Type B pancreatic cell (in vitro differentiated cells): Measurements from ENCODE around the gene BBS4. TPM values are rescaled to one million over a fixed set of nuclear protein-coding genes. Genes with fewer than 3 reads are reported as not detected.
A peak's percentile ranks its signal among the peaks of the same experiment; 100 is the strongest.
"Not testable (repeated sequence)": the region's sequence is repeated elsewhere in the genome, so short reads cannot be mapped to it uniquely, and the experiment has no call there.

Experiments
- DNase-seq: peaks from one replicate; pipeline ENCODE4 v3.0.0; 2021; ENCODE audit warnings: mixed read lengths; ENCODE audit not compliant: unreplicated experiment; ENCODE audit errors: extremely low spot score
- H3K27ac Mint-ChIP-seq: 2 replicates; pipeline ENCODE4 v1.8.0; 2021; ENCODE audit warnings: mild to moderate bottlenecking, mixed read lengths
- H3K27me3 Mint-ChIP-seq: 2 replicates; pipeline ENCODE4 v1.8.0; 2021; ENCODE audit warnings: mixed read lengths
- H3K36me3 Mint-ChIP-seq: 2 replicates; pipeline ENCODE4 v1.8.0; 2021; ENCODE audit warnings: mixed read lengths
- H3K4me1 Mint-ChIP-seq: one replicate; pipeline ENCODE4 v1.8.0; 2021; ENCODE audit warnings: mixed read lengths; ENCODE audit not compliant: unreplicated experiment
- H3K4me3 Mint-ChIP-seq: 2 replicates; pipeline ENCODE4 v1.8.0; 2021; ENCODE audit warnings: mild to moderate bottlenecking, mixed read lengths
- H3K9me3 Mint-ChIP-seq: 2 replicates; pipeline ENCODE4 v1.8.0; 2021; ENCODE audit warnings: mixed read lengths
- total RNA-seq: library from RNA; stranded (reverse); gene quantifications from 2 replicates; pipeline ENCODE4 v1.2.1, GENCODE V29; 2021; ENCODE audit warnings: low replicate concordance
- TF ChIP-seq, protein P1 (sequence below): fragments of 200-600 bp; sonication (generic); conservative IDR thresholded peaks from 2 replicates; pipeline ENCODE4 v1.5.0; 2021; ENCODE audit warnings: antibody characterized with exemption, mild to moderate bottlenecking

The BBS4 gene
- total RNA-seq, 1 donor from 2014 or later: 27.6 TPM

DNA sequence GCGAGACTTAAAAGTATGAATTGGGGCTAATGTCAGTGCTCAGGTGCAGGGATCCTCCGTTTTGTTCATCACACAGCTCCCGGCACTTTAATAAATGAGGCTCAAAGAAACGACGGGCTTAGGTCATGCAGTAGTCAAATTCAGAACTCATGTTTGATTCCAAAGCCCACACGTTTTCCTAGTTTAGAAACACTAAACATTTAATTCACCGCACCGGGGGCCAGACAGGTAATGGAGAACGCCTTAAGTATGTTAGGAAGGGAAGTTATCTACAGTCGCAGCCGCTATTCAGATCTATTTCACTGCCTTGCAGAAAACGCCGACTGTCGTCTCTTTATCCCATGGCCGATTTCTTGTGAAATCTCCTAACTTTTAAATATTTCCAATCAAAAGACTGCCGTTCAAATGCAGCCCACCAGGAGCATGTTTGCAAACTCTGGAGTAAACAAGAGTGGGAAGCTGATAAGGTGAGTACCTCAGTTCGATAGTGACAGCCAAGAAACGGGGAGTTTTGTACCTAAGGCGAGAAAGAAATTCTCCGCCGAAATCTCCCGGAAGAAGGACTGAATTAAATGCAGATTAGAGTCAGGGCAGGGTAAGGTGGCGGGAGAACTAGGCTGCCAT is 594 bp upstream of the BBS4 start:
- TF ChIP-seq, protein P1, sequence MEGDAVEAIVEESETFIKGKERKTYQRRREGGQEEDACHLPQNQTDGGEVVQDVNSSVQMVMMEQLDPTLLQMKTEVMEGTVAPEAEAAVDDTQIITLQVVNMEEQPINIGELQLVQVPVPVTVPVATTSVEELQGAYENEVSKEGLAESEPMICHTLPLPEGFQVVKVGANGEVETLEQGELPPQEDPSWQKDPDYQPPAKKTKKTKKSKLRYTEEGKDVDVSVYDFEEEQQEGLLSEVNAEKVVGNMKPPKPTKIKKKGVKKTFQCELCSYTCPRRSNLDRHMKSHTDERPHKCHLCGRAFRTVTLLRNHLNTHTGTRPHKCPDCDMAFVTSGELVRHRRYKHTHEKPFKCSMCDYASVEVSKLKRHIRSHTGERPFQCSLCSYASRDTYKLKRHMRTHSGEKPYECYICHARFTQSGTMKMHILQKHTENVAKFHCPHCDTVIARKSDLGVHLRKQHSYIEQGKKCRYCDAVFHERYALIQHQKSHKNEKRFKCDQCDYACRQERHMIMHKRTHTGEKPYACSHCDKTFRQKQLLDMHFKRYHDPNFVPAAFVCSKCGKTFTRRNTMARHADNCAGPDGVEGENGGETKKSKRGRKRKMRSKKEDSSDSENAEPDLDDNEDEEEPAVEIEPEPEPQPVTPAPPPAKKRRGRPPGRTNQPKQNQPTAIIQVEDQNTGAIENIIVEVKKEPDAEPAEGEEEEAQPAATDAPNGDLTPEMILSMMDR: peak; percentile 57
- H3K4me3 Mint-ChIP-seq: peak overlapping the region; percentile 99
- no peak for DNase-seq
- H3K27me3 Mint-ChIP-seq: peaks cover 9% of the 10 kb centered on the region
- H3K4me1 Mint-ChIP-seq: peaks cover 7% of the 10 kb centered on the region
- no peaks in the 10 kb centered on the region for H3K9me3 Mint-ChIP-seq
- peak overlapping the region; percentile 96 for H3K27ac Mint-ChIP-seq
- H3K36me3 Mint-ChIP-seq: no peaks in the 10 kb centered on the region

DNA sequence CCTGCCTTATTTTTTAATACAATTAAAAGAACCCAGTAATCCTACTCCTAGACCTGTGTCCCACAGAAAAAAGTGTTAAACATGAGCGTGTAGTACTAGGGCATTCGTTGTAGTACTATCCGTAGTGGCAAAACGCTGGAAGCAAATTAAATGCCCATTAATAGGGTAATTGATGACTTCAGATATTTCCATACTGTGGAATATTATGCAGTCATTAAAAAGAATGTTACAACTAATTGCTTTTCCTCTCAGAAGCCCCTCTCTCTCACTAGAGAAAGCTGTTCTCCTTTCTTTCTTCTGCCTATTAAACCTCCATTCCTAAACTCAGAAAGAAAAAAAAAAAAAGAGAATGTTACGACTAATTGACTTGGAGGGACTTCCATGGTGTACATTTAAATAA is 2.7 kb downstream of the BBS4 start:
- H3K9me3 Mint-ChIP-seq: no peaks in the 10 kb centered on the region
- TF ChIP-seq, protein P1: no peak
- DNase-seq: no peak
- no peaks in the 10 kb centered on the region for H3K27me3 Mint-ChIP-seq
- H3K4me3 Mint-ChIP-seq: no peak overlapping the region
- peaks cover 7% of the 10 kb centered on the region for H3K4me1 Mint-ChIP-seq
- no peaks in the 10 kb centered on the region for H3K36me3 Mint-ChIP-seq
- no peak overlapping the region for H3K27ac Mint-ChIP-seq

DNA sequence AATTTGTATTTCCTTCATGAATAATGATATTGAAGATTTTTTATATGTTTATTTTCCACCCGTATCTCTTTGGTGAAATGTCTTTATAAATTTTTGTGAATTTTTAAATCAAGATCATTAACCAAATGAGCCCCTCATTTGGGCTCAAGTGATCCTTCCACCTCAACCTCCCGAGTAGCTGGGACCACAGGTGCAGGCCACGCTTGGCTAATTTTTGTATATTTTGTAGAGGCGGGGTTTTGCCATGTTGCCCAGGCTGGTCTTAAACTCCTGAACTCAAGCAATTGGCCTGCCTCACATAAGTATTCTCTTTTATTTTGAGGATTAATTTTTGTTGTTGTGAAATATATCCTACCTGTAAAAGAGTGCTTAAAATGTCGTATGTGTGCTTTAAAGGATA is 4.9 kb downstream of the BBS4 start:
- TF ChIP-seq, protein P1: no peak
- Mint-ChIP-seq H3K4me3 (no peak overlapping the region), H3K27ac (no peak overlapping the region), H3K27me3 (no peaks in the 10 kb centered on the region), H3K36me3 (peaks cover 4% of the 10 kb centered on the region), H3K4me1 (peaks cover 7% of the 10 kb centered on the region), H3K9me3 (no peaks in the 10 kb centered on the region)
- DNase-seq: no peak

DNA sequence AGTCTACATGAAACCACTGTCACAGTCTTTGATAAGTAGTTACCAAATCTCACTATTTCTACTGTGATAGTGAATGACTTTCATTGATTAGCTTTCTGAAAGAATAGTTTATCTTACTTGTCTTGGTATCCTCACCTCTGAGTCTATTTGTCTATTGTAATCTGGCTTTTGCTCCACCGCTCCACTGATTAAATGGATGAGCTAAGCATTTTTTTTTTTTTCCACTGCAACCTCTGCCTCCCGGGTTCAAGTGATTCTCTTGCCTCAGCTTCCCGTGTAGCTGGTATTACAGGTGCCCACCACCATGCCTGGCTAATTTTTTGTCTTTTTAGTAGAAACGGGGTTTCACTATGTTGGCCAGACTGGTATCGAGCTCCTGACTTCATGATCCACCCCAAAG is 12.9 kb downstream of the BBS4 start:
- no peaks in the 10 kb centered on the region for H3K4me1 Mint-ChIP-seq
- no peak overlapping the region for H3K27ac Mint-ChIP-seq
- no peak overlapping the region for H3K4me3 Mint-ChIP-seq
- TF ChIP-seq, protein P1: no peak
- no peak for DNase-seq
- H3K27me3 Mint-ChIP-seq: no peaks in the 10 kb centered on the region
- peaks cover 7% of the 10 kb centered on the region for H3K36me3 Mint-ChIP-seq
- H3K9me3 Mint-ChIP-seq: no peaks in the 10 kb centered on the region

DNA sequence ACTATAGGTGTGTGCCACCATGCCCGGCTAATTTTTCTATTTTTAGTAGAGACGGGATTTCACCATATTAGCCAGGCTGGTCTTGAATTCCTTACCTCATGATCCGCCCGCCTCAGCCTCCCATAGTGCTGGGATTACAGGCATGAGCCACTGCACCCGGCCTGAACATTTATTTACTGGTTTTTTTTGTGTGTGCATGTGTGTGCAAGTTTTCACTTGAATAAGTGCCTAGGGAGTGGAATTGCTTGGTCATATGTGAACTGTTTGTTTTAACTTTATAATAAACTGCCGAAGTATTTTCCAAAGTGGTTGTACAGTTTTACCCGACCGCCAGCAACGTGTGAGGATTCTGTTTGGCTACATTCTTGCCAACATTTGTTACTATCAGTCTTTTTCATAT is 14.1 kb downstream of the BBS4 start:
- Mint-ChIP-seq H3K27me3 (no peaks in the 10 kb centered on the region), H3K4me1 (no peaks in the 10 kb centered on the region), H3K9me3 (no peaks in the 10 kb centered on the region), H3K27ac (no peak overlapping the region), H3K36me3 (peaks cover 7% of the 10 kb centered on the region), H3K4me3 (no peak overlapping the region)
- DNase-seq: no peak
- TF ChIP-seq, protein P1: no peak

DNA sequence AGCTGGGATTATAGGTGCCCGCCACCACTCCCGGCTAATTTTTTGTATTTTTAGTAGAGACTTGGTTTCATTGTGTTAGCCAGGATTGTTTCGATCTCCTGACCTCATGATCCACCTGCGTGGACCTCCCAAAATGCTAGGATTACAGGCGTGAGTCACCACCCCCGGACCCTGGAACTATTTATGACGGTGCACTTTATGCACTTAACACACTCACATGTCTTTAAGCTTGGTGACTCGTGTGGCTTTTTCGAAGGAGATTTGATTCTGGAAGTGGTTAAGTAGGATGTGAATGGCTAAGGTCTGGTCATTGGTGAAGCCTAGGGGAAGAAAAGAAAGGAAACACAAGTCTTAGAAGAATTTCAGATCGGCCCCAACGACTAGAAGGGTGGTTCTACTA is 20.3 kb downstream of the BBS4 start:
- DNase-seq: no peak
- TF ChIP-seq, protein P1: no peak
- H3K4me1 Mint-ChIP-seq: peaks cover 4% of the 10 kb centered on the region
- no peak overlapping the region for H3K4me3 Mint-ChIP-seq
- no peaks in the 10 kb centered on the region for H3K9me3 Mint-ChIP-seq
- H3K27ac Mint-ChIP-seq: no peak overlapping the region
- peaks cover 6% of the 10 kb centered on the region for H3K36me3 Mint-ChIP-seq
- no peaks in the 10 kb centered on the region for H3K27me3 Mint-ChIP-seq

DNA sequence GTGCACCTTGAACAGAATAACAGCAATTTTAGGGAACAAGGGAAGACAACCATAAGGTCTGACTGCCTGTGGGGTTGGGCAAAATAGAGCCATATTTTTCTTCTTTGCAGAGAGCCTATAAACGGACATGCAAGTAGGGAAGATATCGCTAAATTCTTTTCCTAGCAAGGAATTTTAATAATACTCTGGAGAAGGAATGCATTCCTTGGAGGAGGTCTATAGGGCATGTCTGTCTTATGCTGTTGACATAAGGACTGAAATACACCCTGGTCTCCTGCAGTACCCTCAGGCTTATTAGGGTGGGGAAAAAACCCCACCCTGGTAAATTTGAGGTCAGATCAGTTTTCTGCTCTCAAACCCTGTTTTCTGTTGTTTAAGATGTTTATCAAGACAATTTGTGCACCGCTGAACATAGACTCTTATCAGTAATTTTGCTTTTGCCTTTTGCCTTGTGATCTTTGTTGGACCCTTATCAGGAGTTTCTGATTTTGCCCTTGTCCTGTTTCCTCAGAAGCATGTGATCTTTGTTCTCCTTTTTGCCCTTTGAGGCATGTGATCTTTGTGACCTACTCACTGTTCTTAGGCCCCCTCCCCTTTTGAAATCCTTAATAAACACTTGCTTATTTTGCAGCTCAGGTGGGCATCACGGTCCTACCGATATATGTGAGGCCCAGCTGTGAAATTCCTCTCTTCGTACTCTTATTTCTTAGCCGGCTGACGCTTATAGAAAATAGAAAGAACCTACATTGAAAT is 22.7 kb downstream of the BBS4 start:
- H3K36me3 Mint-ChIP-seq: peaks cover 12% of the 10 kb centered on the region
- H3K4me3 Mint-ChIP-seq, H3K27me3 Mint-ChIP-seq, H3K27ac Mint-ChIP-seq, H3K9me3 Mint-ChIP-seq, DNase-seq, H3K4me1 Mint-ChIP-seq: not testable (repeated sequence)
